ENCODE measurements around the gene TRAPPC6A.

TRAPPC6A gene

GRCh38 chr19:45177817-45178261 is at the start of gene TRAPPC6A:
TSS of gene TRAPPC6A (minus strand) at chr19:45178237. CDS start at chr19:45178218, 19 bp downstream.
- DNase-seq (ENCODE audit: low read depth in 2 of 2), result no peak

GRCh38 chr19:45224645-45225044 is 46.6 kb upstream of the TRAPPC6A start:
- DNase-seq (ENCODE audit: low read depth in 2 of 2), result no peak

- DNase-seq (ENCODE audit: low read depth in 2 of 2), result no peak
Measured at GRCh38 chr19:45223879-45224278, 45.8 kb upstream of the TRAPPC6A start.

- no peak for DNase-seq (ENCODE audit: low read depth in 2 of 2)
Measured at GRCh38 chr19:45222724-45223123, 44.7 kb upstream of the TRAPPC6A start.

GRCh38 chr19:45218911-45219743 is 41.1 kb upstream of the TRAPPC6A start:
- no peak for DNase-seq (ENCODE audit: low read depth in 2 of 2)

GRCh38 chr19:45218426-45218825 is 40.4 kb upstream of the TRAPPC6A start:
- DNase-seq (ENCODE audit: low read depth in 2 of 2), result no peak

GRCh38 chr19:45217957-45218334 is 39.9 kb upstream of the TRAPPC6A start:
- DNase-seq (ENCODE audit: low read depth in 2 of 2), result no peak

- no peak for DNase-seq (ENCODE audit: low read depth in 2 of 2)
Measured at GRCh38 chr19:45217193-45217956, 39.3 kb upstream of the TRAPPC6A start.

GRCh38 chr19:45216667-45217066 is 38.6 kb upstream of the TRAPPC6A start:
- DNase-seq (ENCODE audit: low read depth in 2 of 2), result no peak

- DNase-seq (ENCODE audit: low read depth in 2 of 2), result no peak
Measured at GRCh38 chr19:45215391-45216191, 37.6 kb upstream of the TRAPPC6A start.

GRCh38 chr19:45213031-45213430 is 35.0 kb upstream of the TRAPPC6A start:
- no peak for DNase-seq (ENCODE audit: low read depth in 2 of 2)

GRCh38 chr19:45211751-45212381 is 33.8 kb upstream of the TRAPPC6A start:
- no peak for DNase-seq (ENCODE audit: low read depth in 2 of 2)

GRCh38 chr19:45206328-45206727 is 28.3 kb upstream of the TRAPPC6A start:
- no peak for DNase-seq (ENCODE audit: low read depth in 2 of 2)

GRCh38 chr19:45205810-45206209 is 27.8 kb upstream of the TRAPPC6A start:
- no peak for DNase-seq (ENCODE audit: low read depth in 2 of 2)

GRCh38 chr19:45202637-45203036 is 24.6 kb upstream of the TRAPPC6A start:
- no peak for DNase-seq (ENCODE audit: low read depth in 2 of 2)

- DNase-seq (ENCODE audit: low read depth in 2 of 2), result no peak
Measured at GRCh38 chr19:45200568-45200967, 22.5 kb upstream of the TRAPPC6A start.

- no peak for DNase-seq (ENCODE audit: low read depth in 2 of 2)
Measured at GRCh38 chr19:45195764-45196163, 17.7 kb upstream of the TRAPPC6A start.

- DNase-seq (ENCODE audit: low read depth in 2 of 2), result no peak
Measured at GRCh38 chr19:45191375-45191774, 13.3 kb upstream of the TRAPPC6A start.

GRCh38 chr19:45189971-45190370 is 11.9 kb upstream of the TRAPPC6A start:
- no peak for DNase-seq (ENCODE audit: low read depth in 2 of 2)

GRCh38 chr19:45187421-45188100 is 9.5 kb upstream of the TRAPPC6A start:
- no peak for DNase-seq (ENCODE audit: low read depth in 2 of 2)
